K562 (cell line): ENCODE measurements around the gene PLAAT1.

Source experiments
- BRD4 ChIP-seq: fragments of 200-600 bp; sonication (generic); IDR thresholded peaks from 2 replicates; pipeline ENCODE4 v1.6.1; 2017; ENCODE audit warnings: inconsistent platforms
- ETV5 ChIP-seq: sonication (generic); formaldehyde crosslinking; IDR thresholded peaks from 2 replicates; pipeline ENCODE4 v1.4.0; 2020; ENCODE audit warnings: low read depth, mild to moderate bottlenecking, missing genetic modification reagents
- ETV6 ChIP-seq, 3 experiments: fragments of 150-350 bp in 1 of 3; sonication (generic) in 1 of 3; formaldehyde crosslinking in 1 of 3; IDR thresholded peaks; 2 replicates each; pipeline versions ENCODE4 v1.6.1 to v1.8.0; 2014 to 2022; ENCODE audit warnings: borderline replicate concordance in 2 of 3, low read depth in 2 of 3, antibody characterized with exemption in 1 of 3, low read length in 1 of 3, mild to moderate bottlenecking in 1 of 3, missing genetic modification reagents in 1 of 3
- JUN ChIP-seq, 2 experiments: sonication (generic) in 1 of 2; formaldehyde crosslinking in 1 of 2; IDR thresholded peaks; 2 replicates each; pipeline versions ENCODE4 v1.6.1 to v1.8.0; 2012 to 2022; ENCODE audit warnings: borderline replicate concordance in 2 of 2, mild to moderate bottlenecking in 2 of 2, improper control_type of control experiment in 1 of 2, low read depth in 1 of 2, low read length in 1 of 2, missing genetic modification reagents in 1 of 2
- KDM1A ChIP-seq, 2 experiments: fragments of 450-650 bp; IDR thresholded peaks; 2 replicates each; pipeline ENCODE4 v1.6.1; 2016; ENCODE audit warnings: mild to moderate bottlenecking in 2 of 2
- POLR2A ChIP-seq: fragments of 450-650 bp; conservative IDR thresholded peaks from 2 replicates; pipeline ENCODE4 v1.6.1; 2016
- TARDBP ChIP-seq: fragments of 450-650 bp; IDR thresholded peaks from 2 replicates; pipeline ENCODE4 v1.6.1; 2016
- ZC3H8 ChIP-seq: fragments of 450-650 bp; IDR thresholded peaks from 2 replicates; pipeline ENCODE4 v1.6.1; 2017
- ZNF24 ChIP-seq: fragments of 450-650 bp; IDR thresholded peaks from 2 replicates; pipeline ENCODE4 v1.6.1; 2016
- ZNF274 ChIP-seq: IDR thresholded peaks from 2 replicates; pipeline ENCODE4 v1.6.1; 2011; ENCODE audit warnings: low read depth, mild to moderate bottlenecking, low read length, moderate library complexity, borderline replicate concordance
- ZNF583 ChIP-seq: fragments of 250-450 bp; sonication (Bioruptor Pico); IDR thresholded peaks from 2 replicates; pipeline ENCODE4 v1.4.0; 2020
- TF ChIP-seq, protein P1 (sequence below), 3 experiments: IDR thresholded peaks in 2 of 3; conservative IDR thresholded peaks in 1 of 3; 2 replicates each; pipeline ENCODE4 v1.5.1; 2011 to 2012; ENCODE audit warnings: low read length in 3 of 3, mild to moderate bottlenecking in 3 of 3, control low read depth in 2 of 3, improper control_type of control experiment in 1 of 3, inconsistent platforms in 1 of 3, low read depth in 1 of 3, mixed read lengths in 1 of 3, moderate library complexity in 1 of 3; ENCODE audit not compliant: insufficient read depth in 2 of 3

- TF ChIP-seq ZNF274 (no peak), ZC3H8 (no peak), KDM1A (IDR thresholded peaks at IDR 0.05) (no peak), POLR2A (no peak), ZNF24 (no peak), ZNF583 (CRISPR knock-in tag) (no peak), TARDBP (no peak), BRD4 (no peak), JUN (IDR thresholded peaks at IDR 0.05; ENCODE audit: borderline replicate concordance, low read depth, low read length) (no peak), JUN (CRISPR knock-in tag; IDR thresholded peaks at IDR 0.05; ENCODE audit: borderline replicate concordance) (no peak), ETV6 (IDR thresholded peaks at IDR 0.05; ENCODE audit: borderline replicate concordance in 1 of 2, low read depth in 2 of 2, low read length in 1 of 2) (no peak), ETV6 (CRISPR knock-in tag; IDR thresholded peaks at IDR 0.05; ENCODE audit: borderline replicate concordance) (no peak), ETV5 (CRISPR knock-in tag) (no peak)
- TF ChIP-seq, protein P1, sequence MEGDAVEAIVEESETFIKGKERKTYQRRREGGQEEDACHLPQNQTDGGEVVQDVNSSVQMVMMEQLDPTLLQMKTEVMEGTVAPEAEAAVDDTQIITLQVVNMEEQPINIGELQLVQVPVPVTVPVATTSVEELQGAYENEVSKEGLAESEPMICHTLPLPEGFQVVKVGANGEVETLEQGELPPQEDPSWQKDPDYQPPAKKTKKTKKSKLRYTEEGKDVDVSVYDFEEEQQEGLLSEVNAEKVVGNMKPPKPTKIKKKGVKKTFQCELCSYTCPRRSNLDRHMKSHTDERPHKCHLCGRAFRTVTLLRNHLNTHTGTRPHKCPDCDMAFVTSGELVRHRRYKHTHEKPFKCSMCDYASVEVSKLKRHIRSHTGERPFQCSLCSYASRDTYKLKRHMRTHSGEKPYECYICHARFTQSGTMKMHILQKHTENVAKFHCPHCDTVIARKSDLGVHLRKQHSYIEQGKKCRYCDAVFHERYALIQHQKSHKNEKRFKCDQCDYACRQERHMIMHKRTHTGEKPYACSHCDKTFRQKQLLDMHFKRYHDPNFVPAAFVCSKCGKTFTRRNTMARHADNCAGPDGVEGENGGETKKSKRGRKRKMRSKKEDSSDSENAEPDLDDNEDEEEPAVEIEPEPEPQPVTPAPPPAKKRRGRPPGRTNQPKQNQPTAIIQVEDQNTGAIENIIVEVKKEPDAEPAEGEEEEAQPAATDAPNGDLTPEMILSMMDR (IDR thresholded peaks at IDR 0.05 in 2 of 3, conservative IDR thresholded peaks at IDR 0.05 in 1 of 3; ENCODE audit: insufficient read depth in 2 of 3, low read depth in 1 of 3, low read length in 3 of 3) = no peak
Observed at GRCh38 chr3:193243571-193243970, 2.5 kb downstream of the PLAAT1 start.
